NCI-H2171 treated with DMSO at 0.1 percent for 48 hours (cell line): Measurements from ENCODE around the gene METTL15.
"Not testable (repeated sequence)": the region's sequence is repeated elsewhere in the genome, so short reads cannot be mapped to it uniquely, and the experiment has no call there.

Experiments
- DNase-seq: peaks from one replicate; lab custom pipeline; 2025; lab: John Stamatoyannopoulos, UW

Gene METTL15, protein sequence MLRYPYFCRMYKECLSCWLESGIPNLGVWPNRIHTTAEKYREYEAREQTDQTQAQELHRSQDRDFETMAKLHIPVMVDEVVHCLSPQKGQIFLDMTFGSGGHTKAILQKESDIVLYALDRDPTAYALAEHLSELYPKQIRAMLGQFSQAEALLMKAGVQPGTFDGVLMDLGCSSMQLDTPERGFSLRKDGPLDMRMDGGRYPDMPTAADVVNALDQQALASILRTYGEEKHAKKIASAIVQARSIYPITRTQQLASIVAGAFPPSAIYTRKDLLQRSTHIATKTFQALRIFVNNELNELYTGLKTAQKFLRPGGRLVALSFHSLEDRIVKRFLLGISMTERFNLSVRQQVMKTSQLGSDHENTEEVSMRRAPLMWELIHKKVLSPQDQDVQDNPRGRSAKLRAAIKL

DNA sequence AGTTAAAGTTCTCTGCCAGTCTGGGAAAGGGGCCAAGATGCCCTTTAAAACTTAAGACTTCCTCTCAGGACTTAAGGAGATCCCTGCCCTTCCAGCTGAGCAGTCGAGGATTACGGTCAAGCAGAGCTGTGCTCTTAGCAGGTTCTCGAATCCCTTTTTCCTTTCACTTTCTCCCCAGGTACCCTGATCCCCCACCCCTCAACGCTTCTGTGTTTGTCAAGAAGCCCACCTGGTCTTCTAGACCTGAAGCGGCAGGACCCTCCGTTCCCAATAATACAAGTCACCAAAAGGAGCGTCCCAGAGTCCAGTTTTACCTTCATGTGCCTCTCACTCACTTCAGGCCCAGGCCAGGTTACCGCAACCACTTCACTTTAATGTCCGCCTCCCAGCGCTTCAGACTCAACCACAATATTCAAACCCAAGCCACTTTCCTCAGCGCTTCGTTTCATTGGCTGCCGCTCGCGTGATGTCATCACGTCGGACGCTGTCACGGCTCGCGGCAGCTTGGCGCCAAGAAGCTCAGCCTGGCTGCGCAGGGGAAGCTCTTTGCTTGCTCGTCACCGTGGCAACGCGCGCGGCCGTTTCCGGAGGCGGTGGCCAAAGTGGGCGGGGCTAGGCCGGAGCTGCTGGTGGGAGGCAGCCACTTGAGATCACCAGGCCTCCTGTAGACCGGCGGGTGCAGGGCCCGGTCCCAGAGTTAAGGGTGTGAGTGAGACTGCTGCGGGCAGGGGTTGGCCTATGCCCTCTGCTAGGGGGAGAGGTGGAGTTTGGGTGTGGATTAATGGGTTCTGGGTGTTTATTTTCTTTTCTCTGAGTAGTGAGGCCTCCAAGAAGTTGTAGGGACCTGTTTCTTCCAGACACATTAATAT, at the start of gene METTL15, which contains the start of gene KIF18A:
METTL15 (plus strand) TSS at position 639 of the 869 bp plus-strand sequence. CDS start 4,947 bp downstream, outside the sequence.
KIF18A (minus strand) TSS at position 407 of the 869 bp plus-strand sequence. CDS start 10,209 bp downstream, outside the sequence.
- DNase-seq: peak; percentile 96

DNA sequence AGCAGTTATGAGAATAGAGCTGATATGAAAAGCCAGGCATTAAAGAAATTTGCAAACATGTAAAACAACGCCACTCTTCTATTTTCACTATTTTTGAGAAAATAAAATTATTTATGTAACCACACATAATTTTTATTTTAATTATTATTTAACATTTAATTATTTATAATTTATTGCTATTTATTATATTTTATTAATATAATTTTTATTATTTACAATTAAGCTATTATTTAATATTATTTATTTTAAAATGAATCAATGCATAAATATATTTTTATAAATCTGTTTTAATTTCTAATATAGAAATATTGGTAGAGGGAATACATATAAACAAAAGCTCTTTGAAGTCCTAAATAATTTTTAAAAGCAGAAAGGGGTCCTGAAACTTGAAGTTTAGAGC, 36.9 kb upstream of the METTL15 start:
- no peak for DNase-seq

DNA sequence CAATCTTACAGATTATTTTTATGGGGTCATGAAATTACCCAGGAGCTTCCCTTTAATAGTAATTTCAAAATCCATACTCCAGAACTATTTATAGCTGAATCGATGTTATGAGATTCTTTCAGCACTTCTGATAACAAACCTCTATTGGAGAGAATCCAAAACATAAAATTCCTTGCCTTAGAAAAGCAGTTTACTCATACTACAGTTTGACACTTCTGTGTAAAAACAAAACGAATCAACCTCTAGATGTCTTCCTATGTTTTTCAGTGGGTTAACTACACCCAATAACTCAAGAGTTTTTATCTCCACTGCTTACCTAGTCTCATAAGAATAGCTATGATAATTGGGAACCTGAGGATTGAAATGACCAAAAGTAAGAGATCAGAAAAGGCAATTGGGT, 35.9 kb upstream of the METTL15 start:
- DNase-seq: no peak

DNA sequence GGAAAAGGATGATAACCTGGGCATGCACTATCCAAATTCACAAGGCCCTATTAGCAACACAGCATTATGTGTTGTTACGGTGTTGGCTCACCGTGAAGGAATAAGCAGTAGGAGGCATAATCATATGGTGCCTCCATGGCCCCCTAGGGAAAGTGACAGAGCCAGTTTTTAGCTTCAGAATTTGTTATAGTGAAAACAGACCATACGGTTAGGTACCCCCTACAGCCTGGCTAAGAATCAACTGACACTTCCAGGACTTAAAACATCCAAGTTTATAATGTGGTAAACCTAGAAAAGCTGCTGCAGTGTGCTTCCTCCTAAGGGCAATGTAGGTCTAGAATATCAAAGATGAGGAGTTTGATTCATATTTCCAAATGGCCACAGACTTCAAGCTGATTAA, 30.7 kb upstream of the METTL15 start:
- peak; percentile 23 for DNase-seq

DNA sequence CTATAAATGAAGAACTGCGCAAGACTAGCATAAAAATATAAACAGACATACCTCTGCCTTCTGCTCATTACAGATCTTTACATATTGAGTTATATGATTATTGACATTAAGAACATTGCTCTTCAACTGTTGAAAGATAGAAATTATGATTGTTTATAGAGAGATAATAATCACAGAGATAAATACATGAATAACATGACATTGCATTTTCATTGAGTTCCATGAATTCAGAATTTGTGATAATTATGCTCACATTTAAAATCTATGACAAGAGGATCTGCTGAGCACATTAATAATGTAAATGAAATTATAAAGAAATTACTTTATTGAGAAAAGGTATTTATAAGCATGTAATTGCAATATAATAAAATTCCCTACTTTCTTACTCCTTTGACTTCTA, 25.1 kb upstream of the METTL15 start:
- DNase-seq: no peak

DNA sequence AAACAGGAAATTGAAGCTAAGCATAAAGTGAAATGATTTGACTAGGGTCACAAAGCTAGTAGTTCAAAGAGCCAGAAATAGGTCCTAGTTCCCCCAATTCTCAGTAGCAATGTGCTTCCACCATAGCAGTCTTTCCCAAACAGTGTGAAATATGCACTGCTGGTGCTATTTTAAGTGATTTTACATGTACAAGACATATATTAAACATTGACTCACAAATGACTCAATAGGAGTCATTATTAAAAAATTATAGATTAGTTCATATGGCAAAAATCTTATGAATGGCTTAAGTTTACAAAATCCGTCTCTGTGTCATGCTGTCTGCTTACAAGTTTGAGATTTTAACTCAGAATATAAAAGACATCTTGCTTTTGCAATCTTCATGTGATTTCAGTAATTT, 21.6 kb upstream of the METTL15 start:
- no peak for DNase-seq

DNA sequence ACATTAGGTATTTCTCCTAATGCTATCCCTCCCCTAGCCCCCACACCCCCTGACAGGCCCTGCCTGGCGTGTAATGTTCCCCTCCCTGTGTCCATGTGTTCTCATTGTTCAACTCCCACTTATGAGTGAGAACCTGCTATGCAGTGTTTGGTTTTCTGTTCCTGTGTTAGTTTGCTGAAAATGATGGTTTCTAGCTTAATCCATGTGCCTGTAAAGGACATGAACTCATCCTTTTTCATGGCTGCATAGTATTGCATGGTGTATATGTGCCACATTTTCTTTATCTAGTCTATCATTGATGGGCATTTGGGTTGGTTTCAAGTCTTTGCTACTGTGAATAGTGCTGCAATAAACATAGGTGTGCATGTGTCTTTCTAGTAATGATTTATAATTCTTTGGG, 21.0 kb upstream of the METTL15 start:
- DNase-seq: not testable (repeated sequence)

DNA sequence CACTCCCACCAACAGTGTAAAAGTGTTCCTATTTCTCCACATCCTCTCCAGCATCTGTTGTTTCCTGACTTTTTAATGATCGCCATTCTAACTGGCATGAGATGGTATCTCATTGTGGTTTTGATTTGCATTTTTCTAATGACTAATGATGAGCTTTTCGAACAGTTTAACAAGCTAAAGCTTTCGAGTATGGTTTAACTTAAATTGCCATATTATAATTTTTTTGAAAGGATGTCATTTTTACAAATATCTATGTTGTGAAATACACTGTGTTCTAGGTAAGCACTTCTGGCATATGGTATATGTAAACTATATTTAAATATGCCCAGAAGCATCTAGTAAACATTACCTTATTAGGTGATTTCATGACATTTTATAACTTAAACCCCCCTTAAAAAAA, 20.5 kb upstream of the METTL15 start:
- DNase-seq: not testable (repeated sequence)

DNA sequence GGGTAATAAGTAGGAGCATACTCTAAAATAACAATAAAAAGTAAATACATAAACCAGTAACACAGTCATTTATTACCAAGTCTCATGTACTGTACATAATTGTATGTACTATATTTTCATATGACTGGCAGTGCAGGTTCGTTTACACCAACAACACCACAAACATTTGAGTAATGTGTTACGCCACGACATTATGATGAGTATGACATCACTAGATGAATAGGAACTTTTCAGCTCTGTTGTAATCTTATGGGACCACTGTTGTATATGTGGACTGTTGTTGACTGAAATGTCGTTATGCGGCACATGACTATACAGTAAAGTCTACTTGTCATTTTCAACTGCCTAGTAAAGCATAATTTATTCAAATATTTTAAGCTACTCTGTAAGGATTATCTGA, 18.8 kb upstream of the METTL15 start:
- no peak for DNase-seq

DNA sequence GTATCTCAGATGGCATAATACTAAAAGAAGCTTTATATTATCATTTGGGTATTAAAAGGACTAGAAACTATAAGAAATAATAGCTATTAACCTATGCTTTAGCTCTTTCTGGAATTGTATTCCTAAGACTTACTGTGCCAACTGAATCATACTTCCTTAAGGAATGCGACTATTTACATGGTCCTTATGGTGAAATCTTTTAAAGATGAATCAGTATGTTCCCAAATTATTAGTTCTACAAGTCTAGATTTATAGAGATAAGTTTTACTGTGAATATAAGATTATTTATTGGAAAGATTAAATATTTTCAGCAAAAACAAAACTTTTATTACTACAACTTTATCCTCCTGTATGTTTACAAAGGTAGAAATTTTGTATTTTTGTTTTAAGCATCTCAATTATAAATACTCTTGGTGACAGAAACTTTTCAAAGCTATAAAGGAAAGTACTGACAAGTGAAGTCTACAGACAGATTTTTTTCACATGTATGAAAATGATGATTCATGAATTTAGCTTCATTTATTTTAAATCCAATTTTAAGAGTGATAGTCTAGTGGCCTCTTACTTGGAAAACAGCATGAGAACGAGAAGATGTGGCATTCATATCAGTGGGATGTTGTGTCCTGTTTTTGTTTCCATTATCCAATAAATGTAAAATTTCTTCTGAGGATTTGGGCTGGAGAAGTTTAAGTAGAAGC, 18.0 kb upstream of the METTL15 start:
- no peak for DNase-seq

DNA sequence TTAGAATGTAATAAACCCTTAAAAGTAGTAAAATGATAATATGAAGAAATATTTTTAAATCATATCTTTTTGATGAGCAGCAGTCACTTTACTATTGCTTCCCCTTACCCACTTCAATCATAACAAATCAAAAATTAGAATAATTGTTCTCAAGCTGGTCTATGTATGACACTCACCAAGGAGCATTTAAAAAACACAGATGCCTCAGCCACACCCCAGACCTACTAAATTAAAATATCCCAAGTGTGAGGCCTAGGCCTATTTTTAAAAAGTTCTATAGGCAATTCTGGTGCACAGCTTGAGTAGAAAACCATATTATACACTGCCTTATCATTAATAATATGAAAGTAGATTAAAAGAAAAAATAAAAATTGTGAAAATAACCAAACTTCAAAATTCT, 15.4 kb upstream of the METTL15 start:
- no peak for DNase-seq

DNA sequence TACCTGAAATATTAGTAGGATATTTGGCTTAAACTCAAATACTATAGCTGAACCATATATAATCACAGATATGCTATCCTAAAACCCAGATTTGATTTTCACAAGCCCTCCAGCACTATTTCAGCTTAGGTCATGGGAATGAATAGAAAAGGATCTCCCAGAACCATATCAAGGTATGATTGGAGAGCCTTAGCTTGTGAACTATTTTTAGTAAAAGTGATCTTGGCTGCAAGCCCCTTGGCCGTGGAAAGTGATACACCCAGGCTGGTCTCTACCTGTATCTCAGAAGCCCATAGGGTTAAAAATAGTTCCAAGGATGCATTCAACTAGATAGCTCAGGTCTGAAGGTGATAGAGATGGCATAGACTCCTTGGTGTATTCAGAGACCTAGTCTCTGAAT, 9.9 kb upstream of the METTL15 start:
- no peak for DNase-seq

DNA sequence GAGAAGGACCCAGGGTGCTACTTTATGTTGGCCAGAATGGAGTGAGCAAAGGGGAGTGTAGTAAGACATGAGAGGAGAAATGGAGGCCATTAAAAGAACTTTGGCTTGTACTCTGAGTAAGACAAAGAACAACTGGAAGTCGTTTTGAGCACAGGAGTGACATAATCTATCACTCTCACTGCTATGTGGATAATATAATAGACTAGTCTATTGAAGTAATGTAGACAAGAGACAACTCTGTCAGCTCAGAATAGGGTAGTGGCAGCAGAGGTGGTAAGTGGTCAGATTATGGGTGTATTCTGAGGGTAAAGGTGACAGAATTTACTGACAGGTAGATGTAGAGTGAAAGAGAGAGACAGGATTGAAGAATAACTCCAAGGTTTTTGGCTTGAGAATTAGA, 8.5 kb upstream of the METTL15 start:
- no peak for DNase-seq

DNA sequence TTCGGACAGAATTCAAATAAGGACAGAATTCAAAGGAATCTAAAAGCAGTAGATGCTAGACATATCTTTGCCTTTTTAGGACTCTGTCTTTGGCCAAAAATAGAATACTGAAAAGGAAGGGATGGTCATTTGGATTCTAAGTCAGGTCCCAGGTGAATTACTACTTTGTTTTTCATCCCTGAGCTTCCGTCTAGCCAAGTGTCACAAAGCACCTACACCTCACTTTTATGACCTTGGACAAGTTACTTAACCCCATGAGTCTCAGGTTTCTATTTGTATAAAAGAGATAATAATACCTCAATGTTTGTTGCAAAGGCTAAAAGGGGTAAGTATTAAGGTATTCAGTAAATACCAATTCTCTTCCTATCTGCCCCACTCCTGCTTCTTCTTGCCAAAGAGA, 7.5 kb upstream of the METTL15 start:
- no peak for DNase-seq

DNA sequence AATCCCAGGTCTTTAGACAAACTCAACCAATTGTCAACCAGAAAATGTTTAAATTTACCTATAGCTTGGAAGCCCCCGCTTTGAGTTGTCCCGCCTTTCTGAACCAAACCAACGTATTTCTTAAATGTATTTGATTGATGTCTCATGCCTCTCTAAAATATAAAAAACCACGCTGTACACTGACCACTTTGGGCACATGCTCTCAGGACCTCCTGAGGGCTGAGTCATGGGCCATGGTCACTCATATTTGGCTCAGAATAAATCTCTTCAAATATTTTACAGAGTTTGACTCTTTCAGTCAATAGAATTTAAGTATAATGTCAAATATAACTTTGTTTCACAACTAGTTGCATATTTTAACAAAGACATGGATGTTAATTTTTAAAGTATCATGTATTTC, 5.9 kb upstream of the METTL15 start:
- DNase-seq: not testable (repeated sequence)

DNA sequence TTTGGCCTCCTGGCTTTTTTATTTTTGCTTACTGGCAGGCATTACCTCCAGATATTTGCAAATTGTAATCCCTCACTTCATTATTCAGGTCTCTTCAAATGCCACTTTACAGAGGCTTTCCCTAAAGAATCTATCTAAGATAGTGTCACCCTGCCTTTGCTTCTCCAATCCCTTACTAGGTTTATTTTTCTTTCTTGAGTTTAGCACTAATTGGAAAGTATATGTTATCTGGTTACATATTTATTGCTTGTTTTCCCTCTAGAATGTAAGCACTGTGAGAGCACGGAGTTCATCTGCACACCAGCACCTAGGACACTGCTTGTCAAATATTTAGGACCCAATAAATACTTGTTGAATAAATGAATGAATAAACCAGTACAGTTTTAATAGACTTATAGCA, 3.8 kb upstream of the METTL15 start:
- no peak for DNase-seq

DNA sequence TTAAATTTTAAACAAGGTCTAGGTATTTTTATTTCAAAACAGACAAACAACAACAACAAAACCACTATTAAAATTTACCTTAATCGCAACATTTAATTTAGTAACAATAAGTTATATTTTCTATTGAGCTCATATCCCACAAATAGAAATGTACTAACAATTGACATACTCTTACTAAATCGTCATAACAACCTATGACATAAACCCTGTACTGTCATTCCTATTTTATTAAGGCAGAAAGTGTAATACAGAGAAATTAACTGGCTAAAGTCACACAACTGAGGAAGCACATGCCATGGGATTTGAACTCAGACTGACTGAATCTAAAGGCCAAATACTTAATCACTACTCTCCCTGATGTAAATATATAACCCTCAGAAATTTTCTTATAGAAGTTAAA, 3.2 kb upstream of the METTL15 start:
- no peak for DNase-seq

DNA sequence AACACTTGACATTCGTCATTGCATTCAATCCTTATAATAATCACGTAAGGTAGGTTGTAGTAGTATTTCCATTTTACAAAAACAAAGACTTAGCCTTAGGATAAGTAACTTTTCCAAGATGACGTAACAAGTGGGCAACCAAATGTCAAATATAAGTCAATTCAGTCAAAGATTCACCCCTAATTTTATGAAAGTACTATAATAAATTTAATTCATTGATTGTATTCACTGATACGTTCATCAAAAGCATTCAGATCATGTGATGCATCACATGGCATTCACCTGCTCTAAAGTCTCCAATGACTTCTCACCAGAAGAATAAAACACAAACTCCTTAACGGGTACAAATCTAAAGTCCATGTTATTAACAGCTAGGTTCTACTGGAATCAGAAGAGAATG, 2.3 kb upstream of the METTL15 start:
- no peak for DNase-seq

DNA sequence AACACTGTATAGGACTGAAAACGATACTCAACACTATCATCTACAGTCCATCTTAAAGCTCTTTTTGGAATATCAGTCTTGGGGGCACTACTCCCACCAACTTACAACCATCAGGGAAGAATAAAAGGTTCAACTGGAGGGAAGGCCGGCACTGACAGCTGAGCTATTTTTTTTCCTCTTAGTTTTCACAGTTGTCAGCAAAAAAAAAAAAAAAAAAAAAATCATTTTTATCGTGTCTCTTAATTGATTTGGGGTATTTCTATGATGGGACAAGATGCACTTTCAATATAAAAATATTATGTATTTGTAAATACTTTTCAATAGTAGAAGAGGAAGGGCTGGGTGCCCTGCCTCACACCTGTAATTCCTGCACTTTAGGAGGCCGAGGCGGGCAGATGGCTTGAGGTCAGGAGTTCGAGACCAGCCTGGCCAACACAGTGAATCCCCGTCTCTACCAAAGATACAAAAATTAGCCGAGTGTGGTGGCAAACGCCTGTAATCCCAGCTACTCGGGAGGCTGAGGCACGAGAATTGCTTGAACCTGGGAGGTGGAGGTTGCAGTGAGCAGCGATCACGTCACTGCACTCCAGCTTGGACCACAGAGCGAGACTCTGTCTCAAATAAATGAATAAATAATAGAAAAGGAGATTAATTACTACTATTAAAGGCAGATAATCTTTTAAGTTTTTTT, 1.7 kb upstream of the METTL15 start:
- DNase-seq: no peak

DNA sequence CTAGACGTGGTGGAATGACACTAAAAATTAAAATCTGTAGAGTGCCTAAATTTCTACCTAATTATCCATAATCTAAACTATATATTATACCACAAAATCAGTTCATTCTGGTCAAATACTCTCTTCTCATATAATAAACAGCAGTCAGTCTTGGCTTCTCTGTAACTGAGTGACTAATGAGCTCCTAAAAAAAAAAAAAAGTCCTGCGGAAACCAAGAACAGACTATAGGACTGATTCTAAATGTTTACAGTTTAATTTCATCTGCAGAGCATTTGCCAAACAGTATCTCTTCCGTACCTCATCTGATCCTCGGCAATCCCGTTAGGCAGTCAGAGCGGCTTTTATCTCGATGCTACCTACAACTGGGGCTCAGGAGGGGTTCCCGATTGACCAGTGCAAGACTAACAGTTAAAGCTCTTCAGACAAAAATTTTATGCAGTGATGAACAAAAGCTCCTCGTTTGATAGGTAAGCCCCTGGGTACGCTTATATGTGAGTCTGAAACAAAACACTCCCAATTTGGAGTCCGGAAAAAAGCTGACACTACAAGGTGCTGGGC, 918 bp upstream of the METTL15 start:
- peak; percentile 36 for DNase-seq

DNA sequence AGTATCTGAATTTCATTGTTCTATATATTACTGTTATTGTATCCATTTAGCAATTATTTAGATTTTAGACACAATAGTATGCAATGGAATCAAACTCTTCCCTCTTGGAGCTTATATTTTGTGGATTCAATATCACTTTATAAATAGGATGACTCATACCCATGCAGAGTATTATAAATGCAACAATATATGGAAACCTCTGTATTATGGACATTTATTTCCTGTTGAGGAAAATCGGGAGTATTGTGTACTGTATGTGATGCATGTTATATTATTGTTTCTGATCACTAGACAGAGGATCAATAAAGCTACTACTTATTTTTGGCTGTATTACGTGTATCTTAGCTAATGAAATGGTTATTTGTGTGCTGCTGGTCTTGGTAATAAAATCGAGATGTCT, 770 bp downstream of the METTL15 start:
- no peak for DNase-seq
